ENCODE measurements around the gene SSUH2. TPM values are rescaled to one million over a fixed set of nuclear protein-coding genes. Genes with fewer than 3 reads are reported as not detected.

The SSUH2 gene
- total and polyA plus RNA-seq, 2 experiments from 2014 or later = 0.73 to 2.3 TPM

GRCh38 chr3:8584661-8585060 is 59.9 kb downstream of the SSUH2 start:
- Histone ChIP-seq H3K27ac (ENCODE audit: low read depth) (no peak overlapping the region), H4K20me1 (replicated peaks; ENCODE audit: insufficient read depth) (no peaks in the 10 kb centered on the region), H3K4me2 (no peak overlapping the region), H3F3A (replicated peaks; ENCODE audit: low read depth) (no peaks in the 10 kb centered on the region), H3K4me3 (no peak overlapping the region), H3K36me3 (ENCODE audit: insufficient read depth) (no peaks in the 10 kb centered on the region), H3K27me3 (ENCODE audit: insufficient read depth) (no peaks in the 10 kb centered on the region), H2AFZ (no peak overlapping the region), H3K4me1 (ENCODE audit: insufficient read depth) (no peaks in the 10 kb centered on the region), H3K9me2 (ENCODE audit: insufficient read depth) (no peaks in the 10 kb centered on the region), H3K79me2 (replicated peaks; ENCODE audit: insufficient read depth) (no peaks in the 10 kb centered on the region)
- H3K27ac Mint-ChIP-seq = no peak overlapping the region
- DNase-seq (ENCODE audit: low spot score) (no peak), ATAC-seq (no peak)
- peaks cover 1% of the 10 kb centered on the region for H3K27me3 Mint-ChIP-seq (ENCODE audit: insufficient read depth, low read depth, poor library complexity)
- no peaks in the 10 kb centered on the region for H3K36me3 Mint-ChIP-seq (ENCODE audit: low read depth)
- H3K4me1 Mint-ChIP-seq = no peaks in the 10 kb centered on the region
- TF ChIP-seq ETS1 (IDR thresholded peaks at IDR 0.05) = no peak
- TF ChIP-seq CTCF (conservative IDR thresholded peaks at IDR 0.05; ENCODE audit: low read depth in 2 of 2) = no peak
- TF ChIP-seq STAT1 (IDR thresholded peaks at IDR 0.05; ENCODE audit: unreplicated experiment) = no peak
- no peak for TF ChIP-seq JUNB (IDR thresholded peaks at IDR 0.05; ENCODE audit: unreplicated experiment)
- TF ChIP-seq NANOG (IDR thresholded peaks at IDR 0.05; ENCODE audit: borderline replicate concordance) = no peak
- TF ChIP-seq ZNF114 (CRISPR knock-in tag; IDR thresholded peaks at IDR 0.05) = no peak
- TF ChIP-seq POLR2AphosphoS5 (IDR thresholded peaks at IDR 0.05; ENCODE audit: low read depth) = no peak
- no peak for TF ChIP-seq ZNF462 (CRISPR knock-in tag; IDR thresholded peaks at IDR 0.05)
- TF ChIP-seq EZH2phosphoT487 (IDR thresholded peaks at IDR 0.05; ENCODE audit: unreplicated experiment) = no peak
- TF ChIP-seq CREB1 (CRISPR knock-in tag; IDR thresholded peaks at IDR 0.05; ENCODE audit: low read depth) = no peak
- no peak for TF ChIP-seq EZH2 (IDR thresholded peaks at IDR 0.05; ENCODE audit: low read depth, unreplicated experiment)
- no peak for TF ChIP-seq REST (IDR thresholded peaks at IDR 0.05; ENCODE audit: unreplicated experiment)
- no peak for TF ChIP-seq ZNF331 (CRISPR knock-in tag; IDR thresholded peaks at IDR 0.05; ENCODE audit: low read depth)
- H3K4me3 Mint-ChIP-seq = no peak overlapping the region
- H3K9me3 Mint-ChIP-seq = no peaks in the 10 kb centered on the region
